HCT116 (cell line): ENCODE measurements around the gene ABHD12. TPM values are rescaled to one million over a fixed set of nuclear protein-coding genes. Genes with fewer than 3 reads are reported as not detected.

Source experiments
- ATAC-seq: fragments of 200-7000 bp; cut with Tn5 transposase; 2 replicates; pipeline ENCODE4 v1.9.1; 2020; ENCODE audit warnings: mild to moderate bottlenecking, moderate library complexity
- BruUV-seq: library from RNA; stranded (reverse); fragments of 400-500 nt; replicated peaks from 2 replicates; lab custom pipeline; 2021; lab: Mats Ljungman, UMichigan
- CTCF ChIA-PET: fragments of 300-600 bp; sonication (Branson Sonifier 250); formaldehyde crosslinking; loops from one replicate; lab custom pipeline; 2021; ENCODE audit warnings: antibody characterized with exemption; lab: Charles Lee
- POLR2A ChIA-PET: fragments of 300-600, 350-600 bp; sonication (Branson Sonifier 250); formaldehyde crosslinking; loops from one replicate; lab custom pipeline; 2021; ENCODE audit warnings: antibody characterized with exemption; lab: Charles Lee
- RAD21 ChIA-PET, 2 experiments: fragments of 300-600 bp; sonication (Branson Sonifier 250); formaldehyde crosslinking; loops; one replicate each; lab custom pipeline; 2023; ENCODE audit warnings: low total read pairs in 2 of 2; ENCODE audit not compliant: uncharacterized antibody in 2 of 2, unreplicated experiment in 2 of 2, low non-redundant PET in 1 of 2; lab: Charles Lee
- DNase-seq: peaks from one replicate; pipeline ENCODE4 v3.0.0-alpha.2; 2010; ENCODE audit warnings: low read depth, low spot score
- H2AFZ ChIP-seq: fragments of 200-600 bp; shearing (Covaris generic), sonication (generic); 2 replicates; pipeline ENCODE4 v1.6.1; 2017; ENCODE audit warnings: low read depth, mixed run types, mixed read lengths, antibody characterized with exemption, low read length; ENCODE audit not compliant: poor library complexity, severe bottlenecking
- H3K27ac ChIP-seq: 2 replicates; pipeline ENCODE4 v1.5.1; 2012; ENCODE audit warnings: low read depth, low read length
- H3K27me3 ChIP-seq: fragments of 200-600 bp; sonication (generic); 2 replicates; pipeline ENCODE4 v1.6.1; 2016; ENCODE audit warnings: mixed run types, low read length, mixed read lengths; ENCODE audit not compliant: insufficient read depth
- H3K36me3 ChIP-seq, 2 experiments: fragments of 200-500 bp in 1 of 2; fragments of 200-600 bp in 1 of 2; sonication (Bioruptor generic) in 1 of 2; sonication (generic) in 1 of 2; 2 replicates each; pipeline versions ENCODE4 v1.5.1 to v1.6.1; 2014 to 2016; ENCODE audit warnings: low read length in 2 of 2, inconsistent platforms in 1 of 2, mixed read lengths in 1 of 2, mixed run types in 1 of 2; ENCODE audit not compliant: insufficient read depth in 2 of 2, control insufficient read depth in 1 of 2
- H3K4me1 ChIP-seq, 2 experiments: fragments of 200-600 bp in 1 of 2; sonication (generic) in 1 of 2; 2 replicates each; pipeline versions ENCODE4 v1.5.1 to v1.6.1; 2012 to 2017; ENCODE audit warnings: low read length in 2 of 2, inconsistent platforms in 1 of 2, mild to moderate bottlenecking in 1 of 2, mixed read lengths in 1 of 2, mixed run types in 1 of 2, moderate library complexity in 1 of 2; ENCODE audit not compliant: insufficient read depth in 2 of 2, control insufficient read depth in 1 of 2
- H3K4me2 ChIP-seq: fragments of 200-600 bp; sonication (generic); 2 replicates; pipeline ENCODE4 v1.6.1; 2017; ENCODE audit warnings: mixed run types, low read length, mixed read lengths
- H3K4me3 ChIP-seq, 2 experiments: fragments of 200-600 bp in 1 of 2; sonication (generic) in 1 of 2; replicated peaks in 1 of 2; 2 replicates each; pipeline ENCODE4 v1.5.1; 2011 to 2016; ENCODE audit warnings: low read length in 2 of 2, control low read depth in 1 of 2, low read depth in 1 of 2, mild to moderate bottlenecking in 1 of 2, mixed read lengths in 1 of 2, mixed run types in 1 of 2
- H3K79me2 ChIP-seq: fragments of 200-600 bp; sonication (generic); 2 replicates; pipeline ENCODE4 v1.6.1; 2017; ENCODE audit warnings: mild to moderate bottlenecking, mixed run types, low read length, moderate library complexity, mixed read lengths; ENCODE audit not compliant: insufficient read depth
- H3K9ac ChIP-seq: fragments of 200-600 bp; sonication (generic); 2 replicates; pipeline ENCODE4 v1.6.1; 2016; ENCODE audit warnings: low read length, mixed read lengths
- H3K9me2 ChIP-seq: fragments of 200-600 bp; sonication (generic), shearing (Covaris generic); 2 replicates; pipeline ENCODE4 v1.6.1; 2017; ENCODE audit warnings: mixed run types, mild to moderate bottlenecking, moderate library complexity; ENCODE audit not compliant: insufficient read depth
- H3K9me3 ChIP-seq, 2 experiments: fragments of 200-500 bp in 1 of 2; fragments of 200-600 bp in 1 of 2; sonication (Bioruptor generic) in 1 of 2; sonication (generic) in 1 of 2; 2 replicates each; pipeline ENCODE4 v1.6.1; 2014 to 2017; ENCODE audit warnings: low read length in 2 of 2, mixed read lengths in 2 of 2, inconsistent platforms in 1 of 2, low read depth in 1 of 2, mild to moderate bottlenecking in 1 of 2, mixed run types in 1 of 2, moderate library complexity in 1 of 2; ENCODE audit not compliant: control insufficient read depth in 1 of 2, insufficient read depth in 1 of 2
- H4K20me1 ChIP-seq: fragments of 200-600 bp; sonication (generic), shearing (Covaris generic); 2 replicates; pipeline ENCODE4 v1.6.1; 2017; ENCODE audit warnings: mixed run types, mild to moderate bottlenecking, moderate library complexity; ENCODE audit not compliant: insufficient read depth
- CBX3 ChIP-seq: IDR thresholded peaks from 2 replicates; pipeline ENCODE4 v1.6.1; 2012; ENCODE audit warnings: low read depth
- POLR2A ChIP-seq: IDR thresholded peaks from 2 replicates; pipeline ENCODE4 v1.7.0; 2011; ENCODE audit warnings: borderline replicate concordance; ENCODE audit not compliant: insufficient read depth, insufficient read length; ENCODE audit errors: extremely low read depth
- POLR2AphosphoS5 ChIP-seq: IDR thresholded peaks from 2 replicates; pipeline ENCODE4 v1.6.1; 2011; ENCODE audit warnings: mild to moderate bottlenecking, low read depth, low read length, moderate library complexity
- SP1 ChIP-seq: IDR thresholded peaks from 2 replicates; pipeline ENCODE4 v1.6.1; 2012; ENCODE audit warnings: low read depth
- SRF ChIP-seq: IDR thresholded peaks from 2 replicates; pipeline ENCODE4 v1.6.1; 2012; ENCODE audit warnings: low read depth
- TCF7L2 ChIP-seq: IDR thresholded peaks from 2 replicates; pipeline ENCODE4 v1.7.0; 2011; ENCODE audit warnings: borderline replicate concordance, inconsistent platforms; ENCODE audit not compliant: insufficient read depth, insufficient read length; ENCODE audit errors: extremely low read depth
- YY1 ChIP-seq: IDR thresholded peaks from 2 replicates; pipeline ENCODE4 v1.6.1; 2011; ENCODE audit warnings: low read length, low read depth, moderate library complexity, mild to moderate bottlenecking; ENCODE audit not compliant: insufficient replicate concordance; ENCODE audit errors: extremely low read depth
- ZFX ChIP-seq: fragments of 450-650 bp; IDR thresholded peaks from 2 replicates; pipeline ENCODE4 v1.6.1; 2017
- intact Hi-C: fragments of 100-400 bp; cut with micrococcal nuclease; formaldehyde crosslinking; loops from 2 replicates; pipeline ENCODE4 v1.10.0; 2022
- total RNA-seq: library from RNA; stranded (reverse); gene quantifications from one replicate; pipeline ENCODE4 v1.2.1, GENCODE V29; 2021; ENCODE audit not compliant: unreplicated experiment
- TF ChIP-seq, protein P1 (sequence below), 3 experiments: fragments of 200-600 bp in 1 of 3; sonication (generic) in 1 of 3; IDR thresholded peaks in 2 of 3; conservative IDR thresholded peaks in 1 of 3; 2 replicates each; pipeline ENCODE4 v1.5.1; 2012 to 2017; ENCODE audit warnings: low read depth in 2 of 3, low read length in 2 of 3, antibody characterized with exemption in 1 of 3, borderline replicate concordance in 1 of 3, control low read depth in 1 of 3, mild to moderate bottlenecking in 1 of 3, mixed read lengths in 1 of 3, mixed run types in 1 of 3, moderate library complexity in 1 of 3; ENCODE audit not compliant: insufficient read depth in 1 of 3
- TF ChIP-seq, protein P2 (sequence below): IDR thresholded peaks from 2 replicates; pipeline ENCODE4 v1.6.1; 2012

ABHD12 gene
- total RNA-seq, 1 experiment from 2014 or later, result 31.7 TPM

DNA sequence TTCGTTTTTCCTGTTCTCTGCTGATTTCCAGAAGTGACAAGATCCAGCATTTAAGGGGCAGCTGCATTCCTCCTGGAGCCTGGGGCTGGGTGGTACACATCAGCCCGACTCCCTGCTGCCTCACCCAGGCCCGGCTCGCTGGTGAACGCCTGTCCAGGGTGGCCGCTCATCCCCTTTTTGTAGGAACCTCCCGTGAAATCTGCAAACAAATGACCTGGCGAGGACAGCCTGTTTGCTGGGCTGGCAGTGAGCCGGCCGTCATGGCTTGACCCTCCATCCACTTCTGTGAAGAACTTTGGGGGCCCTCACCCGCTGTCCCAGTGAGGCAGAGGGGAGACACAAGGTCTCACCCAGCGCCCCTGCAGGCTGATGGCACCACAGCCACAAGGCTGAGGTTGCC lies 103.7 kb downstream of the ABHD12 start:
- no peak overlapping the region for H2AFZ ChIP-seq
- POLR2A ChIA-PET, result no interaction called here
- H3K9me3 ChIP-seq, result no peaks in the 10 kb centered on the region
- ATAC-seq (no peak), DNase-seq (no peak)
- no peaks in the 10 kb centered on the region for H3K27me3 ChIP-seq
- CTCF ChIA-PET, result no interaction called here
- TF ChIP-seq POLR2A, result no peak
- no peak for TF ChIP-seq POLR2AphosphoS5
- no peak for TF ChIP-seq TCF7L2
- TF ChIP-seq, protein P1, sequence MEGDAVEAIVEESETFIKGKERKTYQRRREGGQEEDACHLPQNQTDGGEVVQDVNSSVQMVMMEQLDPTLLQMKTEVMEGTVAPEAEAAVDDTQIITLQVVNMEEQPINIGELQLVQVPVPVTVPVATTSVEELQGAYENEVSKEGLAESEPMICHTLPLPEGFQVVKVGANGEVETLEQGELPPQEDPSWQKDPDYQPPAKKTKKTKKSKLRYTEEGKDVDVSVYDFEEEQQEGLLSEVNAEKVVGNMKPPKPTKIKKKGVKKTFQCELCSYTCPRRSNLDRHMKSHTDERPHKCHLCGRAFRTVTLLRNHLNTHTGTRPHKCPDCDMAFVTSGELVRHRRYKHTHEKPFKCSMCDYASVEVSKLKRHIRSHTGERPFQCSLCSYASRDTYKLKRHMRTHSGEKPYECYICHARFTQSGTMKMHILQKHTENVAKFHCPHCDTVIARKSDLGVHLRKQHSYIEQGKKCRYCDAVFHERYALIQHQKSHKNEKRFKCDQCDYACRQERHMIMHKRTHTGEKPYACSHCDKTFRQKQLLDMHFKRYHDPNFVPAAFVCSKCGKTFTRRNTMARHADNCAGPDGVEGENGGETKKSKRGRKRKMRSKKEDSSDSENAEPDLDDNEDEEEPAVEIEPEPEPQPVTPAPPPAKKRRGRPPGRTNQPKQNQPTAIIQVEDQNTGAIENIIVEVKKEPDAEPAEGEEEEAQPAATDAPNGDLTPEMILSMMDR (IDR thresholded peaks at IDR 0.05 in 2 of 3, conservative IDR thresholded peaks at IDR 0.05 in 1 of 3; ENCODE audit: borderline replicate concordance in 1 of 3, insufficient read depth in 1 of 3, low read depth in 2 of 3, low read length in 2 of 3), result no peak
- TF ChIP-seq ZFX, result no peak
- TF ChIP-seq, protein P2, sequence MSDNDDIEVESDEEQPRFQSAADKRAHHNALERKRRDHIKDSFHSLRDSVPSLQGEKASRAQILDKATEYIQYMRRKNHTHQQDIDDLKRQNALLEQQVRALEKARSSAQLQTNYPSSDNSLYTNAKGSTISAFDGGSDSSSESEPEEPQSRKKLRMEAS, result no peak
- TF ChIP-seq CBX3, result no peak
- TF ChIP-seq SRF, result no peak
- no peak for TF ChIP-seq YY1
- no peak for TF ChIP-seq SP1
- intact Hi-C loops, result no loop called here
- H3K79me2 ChIP-seq, result no peaks in the 10 kb centered on the region
- H4K20me1 ChIP-seq, result no peaks in the 10 kb centered on the region
- H3K4me2 ChIP-seq, result no peak overlapping the region
- no peak overlapping the region for H3K9ac ChIP-seq
- H3K9me2 ChIP-seq, result no peaks in the 10 kb centered on the region
- RAD21 ChIA-PET, result no interaction called here
- H3K4me1 ChIP-seq, result no peaks in the 10 kb centered on the region
- peaks cover 10% of the 10 kb centered on the region in 2 experiments; a peak in 3 of 4 replicates for H3K36me3 ChIP-seq
- no peak overlapping the region for H3K27ac ChIP-seq
- no peak overlapping the region for H3K4me3 ChIP-seq
- BruUV-seq, result no TSS peak
